Esophagus (tissue), 2 donors: Measurements from ENCODE around the gene TP53BP2. TPM values are rescaled to one million over a fixed set of nuclear protein-coding genes. Genes with fewer than 3 reads are reported as not detected.

Experiments used
- H3K27ac ChIP-seq, 2 donors: one replicate each; pipeline ENCODE4 v1.5.1; 2013; ENCODE audit warnings: low read depth in 2 of 2, mild to moderate bottlenecking in 2 of 2, inconsistent platforms in 1 of 2, low read length in 1 of 2, moderate library complexity in 1 of 2
- H3K27me3 ChIP-seq, 2 donors: one replicate each; pipeline ENCODE4 v1.6.1; 2013; ENCODE audit warnings: low read length in 2 of 2, control low read depth in 1 of 2, mild to moderate bottlenecking in 1 of 2; ENCODE audit not compliant: insufficient read depth in 2 of 2, control insufficient read depth in 1 of 2
- H3K36me3 ChIP-seq, 2 donors: one replicate each; pipeline ENCODE4 v1.6.1; 2013; ENCODE audit warnings: low read length in 1 of 2; ENCODE audit not compliant: control insufficient read depth in 2 of 2, insufficient read depth in 2 of 2
- H3K4me1 ChIP-seq, 2 donors: one replicate each; pipeline ENCODE4 v1.6.1; 2013; ENCODE audit warnings: low read length in 1 of 2; ENCODE audit not compliant: control insufficient read depth in 2 of 2, insufficient read depth in 2 of 2
- H3K4me3 ChIP-seq, 2 donors: one replicate each; pipeline ENCODE4 v1.5.1; 2013; ENCODE audit warnings: low read length in 2 of 2, mild to moderate bottlenecking in 2 of 2, low read depth in 1 of 2, moderate library complexity in 1 of 2
- H3K9me3 ChIP-seq, 2 donors: one replicate each; pipeline ENCODE4 v1.6.1; 2013; ENCODE audit warnings: mild to moderate bottlenecking in 2 of 2, low read depth in 1 of 2, low read length in 1 of 2, moderate library complexity in 1 of 2; ENCODE audit not compliant: control insufficient read depth in 2 of 2, insufficient read depth in 1 of 2
- WGBS, 2 donors: extraction: QIAGEN DNeasy Blood & Tissue Kit; methylation state at CpG; one replicate each; pipeline ENCODE4 v1.1.7; 2013; 5-methylcytosine and 5-hydroxymethylcytosine counted together
- polyA plus RNA-seq, 2 donors: library from polyadenylated mRNA; stranded (reverse); fragments of 200-250 nt; gene quantifications; one replicate each; pipeline ENCODE4 v1.2.3, GENCODE V29; 2013
- donor health status: healthy with polysubstance abuse.
- donor health status: Bipolar disorder and iron deficiency.

Gene TP53BP2
- polyA plus RNA-seq, 2 donors = 12.6 to 18.7 TPM

DNA sequence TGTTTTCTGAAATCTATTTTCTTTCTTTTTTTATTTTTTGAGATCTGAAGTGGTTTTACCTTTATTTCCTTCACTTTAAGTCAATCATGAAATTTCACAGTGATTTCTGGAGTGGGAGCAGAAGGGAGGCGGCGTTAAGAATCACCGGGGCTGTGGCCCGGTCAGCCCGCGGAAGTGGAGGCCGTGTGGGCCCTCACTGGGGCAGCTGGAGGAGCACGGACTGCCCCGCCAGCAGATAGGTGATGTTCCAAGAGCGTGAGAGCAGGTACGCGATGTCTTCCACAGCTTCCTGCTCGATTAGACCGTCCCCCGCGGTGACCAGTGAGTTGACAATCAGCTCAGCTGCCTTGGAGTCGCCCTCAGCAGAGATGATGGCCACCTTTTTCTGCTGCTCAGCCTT is 10.6 kb upstream of the TP53BP2 start:
- WGBS, 2 donors = 94% methylated on average over 17 of the region's 17 CpGs

DNA sequence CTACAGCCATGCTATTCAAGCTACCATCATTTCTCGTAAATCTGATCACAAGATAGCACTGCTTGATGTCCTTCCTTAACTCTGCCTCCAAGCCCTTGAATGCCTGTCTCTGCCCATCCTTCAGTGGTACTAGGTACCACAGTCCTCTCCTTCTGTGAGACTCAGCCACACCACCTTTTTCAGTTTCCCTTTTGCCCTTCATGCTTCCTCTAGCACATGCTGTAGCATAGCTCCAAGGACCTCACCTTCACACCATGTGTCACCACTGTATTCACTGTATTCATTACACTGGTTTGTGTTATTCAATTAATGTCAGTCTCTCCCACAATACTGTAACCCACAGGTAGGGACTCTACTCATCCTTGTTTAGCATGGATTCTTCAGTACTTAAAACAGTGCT is 8.0 kb upstream of the TP53BP2 start:
- no peak overlapping the region for H3K4me3 ChIP-seq
- no peaks in the 10 kb centered on the region for H3K36me3 ChIP-seq
- WGBS, 2 donors = 97% methylated on average over 1 of the region's 1 CpG
- no peak overlapping the region for H3K27ac ChIP-seq
- peaks cover 0 to 3% of the 10 kb centered on the region in 2 donors for H3K27me3 ChIP-seq
- no peaks in the 10 kb centered on the region for H3K4me1 ChIP-seq
- no peaks in the 10 kb centered on the region for H3K9me3 ChIP-seq

More for the DNA sequence above, 10.6 kb upstream of the TP53BP2 start:
- H3K4me1 ChIP-seq = peaks cover 0 to 3% of the 10 kb centered on the region in 2 donors
- no peak overlapping the region for H3K4me3 ChIP-seq
- peaks cover 0 to 3% of the 10 kb centered on the region in 2 donors for H3K27me3 ChIP-seq
- H3K36me3 ChIP-seq = no peaks in the 10 kb centered on the region
- no peak overlapping the region for H3K27ac ChIP-seq
- no peaks in the 10 kb centered on the region for H3K9me3 ChIP-seq

DNA sequence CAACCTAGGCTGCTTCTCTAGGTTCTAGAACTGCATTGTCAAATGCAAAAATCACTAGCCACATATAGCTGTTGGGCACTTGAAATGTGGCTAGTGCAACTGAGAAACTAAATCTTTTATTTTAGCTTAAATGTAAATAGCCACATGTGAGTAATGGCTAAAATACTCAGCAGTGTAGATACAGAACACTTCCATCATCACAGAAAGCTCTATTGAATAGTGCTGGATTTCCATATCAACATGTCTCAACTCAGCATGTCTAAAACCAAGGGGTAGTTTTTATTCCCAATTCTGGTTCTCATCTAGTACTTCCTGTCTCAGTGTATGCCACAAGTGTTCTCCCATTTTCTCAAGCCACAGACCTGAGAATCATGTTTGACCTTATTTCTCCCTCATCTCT is 7.5 kb upstream of the TP53BP2 start:
- Histone ChIP-seq H3K36me3 (no peaks in the 10 kb centered on the region), H3K27me3 (peaks cover 0 to 3% of the 10 kb centered on the region in 2 donors), H3K9me3 (no peaks in the 10 kb centered on the region), H3K4me1 (no peaks in the 10 kb centered on the region), H3K4me3 (no peak overlapping the region), H3K27ac (no peak overlapping the region)

DNA sequence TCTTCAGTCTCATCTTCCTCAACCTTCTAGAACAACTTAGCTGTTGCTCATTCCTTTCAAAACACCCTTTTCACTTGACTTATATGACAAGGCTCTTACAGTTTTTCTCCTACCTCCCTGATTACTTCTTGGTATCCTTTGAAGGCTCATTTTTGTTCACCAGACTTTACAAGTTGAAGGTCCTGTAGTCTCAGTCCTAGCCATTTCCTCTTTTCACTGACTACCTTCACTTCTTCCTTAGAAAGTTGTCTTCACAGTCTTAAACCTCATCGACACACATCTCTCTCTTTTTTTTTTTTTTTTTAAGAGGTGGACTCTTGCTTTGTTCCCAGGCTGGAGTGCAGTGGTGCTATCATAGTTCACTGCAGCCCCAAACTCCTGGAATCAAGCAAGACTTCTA is 6.6 kb upstream of the TP53BP2 start:
- no peak overlapping the region for H3K4me3 ChIP-seq
- no peak overlapping the region for H3K27ac ChIP-seq
- H3K27me3 ChIP-seq = peaks cover 0 to 3% of the 10 kb centered on the region in 2 donors
- 83 to 96% methylated on average over 1 of the region's 1 CpG for WGBS, 2 donors
- no peaks in the 10 kb centered on the region for H3K4me1 ChIP-seq
- no peaks in the 10 kb centered on the region for H3K9me3 ChIP-seq
- H3K36me3 ChIP-seq = no peaks in the 10 kb centered on the region

DNA sequence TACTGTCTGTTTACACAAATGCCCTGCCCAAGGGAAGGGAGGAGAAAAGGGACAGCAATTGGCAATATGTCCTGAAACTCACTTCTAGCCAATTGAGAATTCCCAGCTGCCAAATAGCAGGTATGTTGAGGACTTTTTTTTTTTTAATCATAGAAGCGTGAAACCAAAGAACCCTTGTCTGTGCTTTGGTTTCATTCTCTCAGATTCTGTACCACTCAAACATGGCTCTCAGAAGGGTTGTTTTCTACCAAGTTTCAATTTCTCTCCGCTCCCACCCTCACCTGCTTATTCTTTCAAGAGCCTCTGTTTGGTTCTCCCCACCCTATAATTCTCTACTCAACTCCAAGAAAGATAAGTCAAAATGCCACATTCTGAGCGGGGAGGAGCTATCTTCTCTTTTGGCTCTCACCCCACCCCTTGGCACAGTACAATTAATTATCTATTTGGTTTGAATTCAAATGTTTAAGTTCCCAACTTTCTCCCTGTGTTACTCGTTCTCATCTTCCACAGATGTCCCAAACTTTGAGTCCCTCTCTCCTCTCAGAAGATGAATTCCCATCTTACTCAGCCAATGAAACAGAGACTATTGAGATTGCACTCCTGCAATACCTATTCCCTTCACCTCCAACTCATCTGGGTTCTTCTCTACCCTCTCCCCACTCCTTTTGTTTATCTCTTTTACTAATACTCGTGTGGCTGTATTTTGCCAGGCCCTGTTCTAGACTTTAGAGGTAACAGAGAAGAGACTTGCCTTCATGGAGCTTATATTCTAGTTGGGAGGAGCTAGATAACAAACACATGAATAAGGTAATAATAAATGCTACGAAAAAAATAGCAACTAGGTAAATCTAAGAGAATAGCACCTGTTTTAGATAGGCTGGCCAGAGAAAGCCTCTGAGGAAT is 3.9 kb upstream of the TP53BP2 start:
- Histone ChIP-seq H3K4me1 (no peaks in the 10 kb centered on the region), H3K36me3 (no peaks in the 10 kb centered on the region), H3K4me3 (no peak overlapping the region), H3K9me3 (no peaks in the 10 kb centered on the region), H3K27ac (no peak overlapping the region), H3K27me3 (peaks cover 0 to 3% of the 10 kb centered on the region in 2 donors)
- 73 to 86% methylated on average over 6 of the region's 6 CpGs for WGBS, 2 donors

DNA sequence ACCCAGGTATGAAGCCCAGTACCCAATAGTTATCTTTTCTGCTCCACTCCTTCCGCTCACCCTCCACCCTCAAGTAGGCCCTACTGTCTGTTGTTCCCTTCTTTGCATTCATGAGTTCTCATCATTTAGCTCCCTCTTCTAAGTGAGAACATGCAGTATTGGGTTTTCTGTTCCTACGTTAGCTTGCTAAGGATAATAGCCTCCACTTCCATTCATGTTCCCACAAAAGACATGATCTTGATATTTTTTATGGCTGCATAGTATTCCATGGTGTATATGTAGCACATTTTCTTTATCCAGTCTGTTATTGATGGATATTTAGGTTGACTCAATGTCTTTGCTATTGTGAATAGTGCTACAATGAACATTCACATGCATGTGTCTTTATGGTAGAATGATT is 2.8 kb upstream of the TP53BP2 start:
- 96 to 97% methylated on average over 2 of the region's 2 CpGs for WGBS, 2 donors
- Histone ChIP-seq H3K36me3 (no peaks in the 10 kb centered on the region), H3K27ac (no peak overlapping the region), H3K4me1 (no peaks in the 10 kb centered on the region), H3K9me3 (no peaks in the 10 kb centered on the region), H3K4me3 (no peak overlapping the region), H3K27me3 (no peaks in the 10 kb centered on the region)

DNA sequence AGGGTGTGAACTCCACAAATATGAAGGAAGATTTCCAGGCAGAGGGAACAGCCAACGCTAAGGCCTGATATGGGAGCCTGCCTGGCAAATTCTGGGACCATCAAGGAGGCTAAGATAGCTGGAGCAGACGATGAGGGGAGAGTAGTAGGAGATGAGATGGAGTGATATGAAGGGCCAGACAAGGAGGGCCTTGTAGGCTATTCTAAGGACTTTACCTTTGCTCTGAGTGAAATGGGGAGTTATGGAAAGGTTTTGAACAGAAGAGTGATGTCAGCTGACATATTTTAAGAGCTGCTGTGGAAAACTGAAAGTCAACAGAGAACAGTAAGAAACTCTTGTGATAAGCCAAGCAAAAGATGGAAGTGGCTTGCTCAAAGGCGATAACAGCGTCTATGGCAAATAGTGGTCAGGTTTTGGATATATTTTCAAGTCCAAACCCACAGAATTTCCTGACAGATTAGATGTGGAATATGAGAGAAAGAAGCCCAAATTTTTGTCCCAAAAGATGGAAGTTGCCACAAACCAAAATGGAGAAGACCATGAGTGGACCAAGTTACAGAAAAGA is 2.1 kb upstream of the TP53BP2 start:
- H3K9me3 ChIP-seq = no peaks in the 10 kb centered on the region
- no peak overlapping the region for H3K27ac ChIP-seq
- 94 to 97% methylated on average over 4 of the region's 4 CpGs for WGBS, 2 donors

GRCh38 chr1:223845037-223845809 is 524 bp downstream of the TP53BP2 start:
- WGBS, 2 donors = 1% methylated on average over 63 to 69 of the region's 69 CpGs
- Histone ChIP-seq H3K27ac (peak overlapping the region; percentile 99), H3K4me3 (peak overlapping the region; percentile 84 to 92), H3K4me1 (no peaks in the 10 kb centered on the region), H3K9me3 (no peaks in the 10 kb centered on the region), H3K36me3 (no peaks in the 10 kb centered on the region), H3K27me3 (no peaks in the 10 kb centered on the region)

More for the DNA sequence above, 2.1 kb upstream of the TP53BP2 start:
- no peaks in the 10 kb centered on the region for H3K36me3 ChIP-seq
- no peaks in the 10 kb centered on the region for H3K4me1 ChIP-seq
- H3K4me3 ChIP-seq = no peak overlapping the region
- no peaks in the 10 kb centered on the region for H3K27me3 ChIP-seq

DNA sequence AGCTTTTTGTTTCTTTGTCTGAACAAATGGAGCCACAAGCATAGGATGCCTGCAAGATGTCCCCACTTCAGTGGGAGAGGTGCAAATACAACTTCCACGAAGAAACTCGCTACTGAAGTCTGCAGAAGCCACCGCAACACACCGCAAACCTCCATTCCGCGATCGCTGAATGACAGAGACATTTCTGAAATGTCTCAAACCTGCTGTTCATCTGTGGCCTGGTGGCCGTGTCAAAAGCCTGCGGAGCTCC is 1.0 kb downstream of the TP53BP2 start:
- Histone ChIP-seq H3K27me3 (no peaks in the 10 kb centered on the region), H3K4me1 (no peaks in the 10 kb centered on the region)
- WGBS, 2 donors = 1% methylated on average over 9 of the region's 9 CpGs

More for the DNA sequence above, 1.0 kb downstream of the TP53BP2 start:
- no peaks in the 10 kb centered on the region for H3K36me3 ChIP-seq
- H3K27ac ChIP-seq = peak overlapping the region; percentile 99
- H3K9me3 ChIP-seq = no peaks in the 10 kb centered on the region
- H3K4me3 ChIP-seq = peak overlapping the region; percentile 84 to 92
